Mesenchymal stem cell (in vitro differentiated cells and primary cell): Measurements from ENCODE around the gene PAPSS1.

ENCODE experiments used
- DNase-seq: peaks from one replicate; pipeline ENCODE4 v3.0.0-alpha.2; 2013
- H2AFZ ChIP-seq: one replicate; pipeline ENCODE4 v1.6.1; 2013; ENCODE audit warnings: low read depth, mild to moderate bottlenecking, control low read depth, inconsistent platforms, low read length, moderate library complexity
- H2AK5ac ChIP-seq: 2 replicates; pipeline ENCODE4 v1.6.1; 2013; ENCODE audit warnings: low read length, moderate library complexity, mild to moderate bottlenecking, inconsistent platforms; ENCODE audit not compliant: severe bottlenecking
- H2BK120ac ChIP-seq: one replicate; pipeline ENCODE4 v1.6.1; 2013; ENCODE audit warnings: low read depth, mild to moderate bottlenecking, inconsistent platforms, low read length, moderate library complexity
- H2BK12ac ChIP-seq, 2 experiments: one replicate each; pipeline ENCODE4 v1.6.1; 2013; ENCODE audit warnings: inconsistent platforms in 2 of 2, low read length in 2 of 2, mild to moderate bottlenecking in 2 of 2, moderate library complexity in 2 of 2, control low read depth in 1 of 2
- H2BK15ac ChIP-seq: one replicate; pipeline ENCODE4 v1.6.1; 2013; ENCODE audit warnings: mild to moderate bottlenecking, low read depth, inconsistent platforms; ENCODE audit not compliant: poor library complexity, severe bottlenecking
- H2BK5ac ChIP-seq: 2 replicates; pipeline ENCODE4 v1.6.1; 2013; ENCODE audit warnings: low read depth, mild to moderate bottlenecking, low read length, control low read depth, inconsistent platforms; ENCODE audit not compliant: poor library complexity, severe bottlenecking
- H3K14ac ChIP-seq, 2 experiments: one replicate each; pipeline ENCODE4 v1.6.1; 2013; ENCODE audit warnings: inconsistent platforms in 2 of 2, low read length in 2 of 2, control low read depth in 1 of 2, mild to moderate bottlenecking in 1 of 2, moderate library complexity in 1 of 2
- H3K18ac ChIP-seq, 2 experiments: one replicate each; pipeline ENCODE4 v1.6.1; 2013; ENCODE audit warnings: inconsistent platforms in 2 of 2, low read length in 2 of 2, control low read depth in 1 of 2, low read depth in 1 of 2, mild to moderate bottlenecking in 1 of 2
- H3K23ac ChIP-seq, 2 experiments: one replicate each; pipeline ENCODE4 v1.6.1; 2013; ENCODE audit warnings: inconsistent platforms in 2 of 2, low read length in 2 of 2, mild to moderate bottlenecking in 2 of 2, moderate library complexity in 2 of 2, control low read depth in 1 of 2
- H3K27ac ChIP-seq: 2 replicates; pipeline ENCODE4 v1.5.1; 2013; ENCODE audit warnings: mild to moderate bottlenecking, moderate library complexity, low read length, control low read depth, inconsistent platforms; ENCODE audit not compliant: poor library complexity, severe bottlenecking
- H3K27me3 ChIP-seq, 2 experiments: 2 replicates each; pipeline versions ENCODE4 v1.6.1 to v1.7.0; 2013; ENCODE audit warnings: low read length in 2 of 2, mild to moderate bottlenecking in 2 of 2, moderate library complexity in 2 of 2, control low read depth in 1 of 2, inconsistent platforms in 1 of 2; ENCODE audit not compliant: control insufficient read depth in 1 of 2, insufficient read depth in 1 of 2
- H3K36me3 ChIP-seq, 2 experiments: 2 replicates each; pipeline versions ENCODE4 v1.6.1 to v1.7.0; 2013; ENCODE audit warnings: low read length in 2 of 2, control low read depth in 1 of 2, inconsistent platforms in 1 of 2, low read depth in 1 of 2, mild to moderate bottlenecking in 1 of 2; ENCODE audit not compliant: insufficient read depth in 2 of 2, control insufficient read depth in 1 of 2
- H3K4ac ChIP-seq, 2 experiments: one replicate each; pipeline ENCODE4 v1.6.1; 2013; ENCODE audit warnings: inconsistent platforms in 2 of 2, low read length in 2 of 2, mild to moderate bottlenecking in 2 of 2, moderate library complexity in 2 of 2, control low read depth in 1 of 2, low read depth in 1 of 2
- H3K4me1 ChIP-seq: 2 replicates; pipeline ENCODE4 v1.6.1; 2013; ENCODE audit warnings: low read depth, low read length, control low read depth; ENCODE audit not compliant: control insufficient read depth, insufficient read depth
- H3K4me2 ChIP-seq: 2 replicates; pipeline ENCODE4 v1.6.1; 2013; ENCODE audit warnings: low read length, mild to moderate bottlenecking, inconsistent platforms; ENCODE audit not compliant: poor library complexity, severe bottlenecking
- H3K4me3 ChIP-seq, 2 experiments: 2 replicates each; pipeline versions ENCODE4 v1.5.1 to v1.7.0; 2013; ENCODE audit warnings: low read length in 2 of 2, mild to moderate bottlenecking in 2 of 2, control low read depth in 1 of 2, low read depth in 1 of 2; ENCODE audit not compliant: insufficient read depth in 1 of 2
- H3K79me1 ChIP-seq: replicated peaks from 2 replicates; pipeline ENCODE4 v1.6.1; 2013; ENCODE audit warnings: mild to moderate bottlenecking, control low read depth, low read length, inconsistent platforms; ENCODE audit not compliant: poor library complexity, severe bottlenecking
- H3K9ac ChIP-seq: 2 replicates; pipeline ENCODE4 v1.7.0; 2013; ENCODE audit warnings: mild to moderate bottlenecking, low read length, moderate library complexity
- H3K9me3 ChIP-seq: 2 replicates; pipeline ENCODE4 v1.7.0; 2013; ENCODE audit warnings: mild to moderate bottlenecking, low read length; ENCODE audit not compliant: control insufficient read depth
- H4K8ac ChIP-seq: one replicate; pipeline ENCODE4 v1.6.1; 2013; ENCODE audit warnings: inconsistent platforms, mild to moderate bottlenecking, low read length, moderate library complexity
- H4K91ac ChIP-seq: one replicate; pipeline ENCODE4 v1.6.1; 2013; ENCODE audit warnings: mild to moderate bottlenecking, low read length, inconsistent platforms
- WGBS: methylation state at CpG from one replicate; pipeline ENCODE4 v1.1.7; 2013; ENCODE audit warnings: mixed read lengths; 5-methylcytosine and 5-hydroxymethylcytosine counted together

PAPSS1 gene

GRCh38 chr4:107669068-107669467, 51.0 kb downstream of the PAPSS1 start:
- Histone ChIP-seq H3K9ac (no peak overlapping the region), H3K4me2 (no peak overlapping the region), H3K36me3 (peaks cover 11 to 15% of the 10 kb centered on the region in 2 experiments), H3K79me1 (peaks cover 4% of the 10 kb centered on the region), H3K9me3 (no peaks in the 10 kb centered on the region), H3K18ac (no peak overlapping the region), H2AFZ (no peak overlapping the region), H4K8ac (no peak overlapping the region), H2BK15ac (no peak overlapping the region), H2BK12ac (no peak overlapping the region), H3K14ac (no peak overlapping the region), H3K4ac (no peak overlapping the region), H3K4me3 (no peak overlapping the region), H2AK5ac (no peak overlapping the region), H2BK5ac (no peak overlapping the region), H3K23ac (no peak overlapping the region), H3K27ac (no peak overlapping the region), H2BK120ac (no peak overlapping the region), H3K27me3 (no peaks in the 10 kb centered on the region), H3K4me1 (peaks cover 3% of the 10 kb centered on the region), H4K91ac (no peak overlapping the region)
- no peak for DNase-seq

- no peak overlapping the region for H4K8ac ChIP-seq
- no peak overlapping the region for H2BK5ac ChIP-seq
- H2BK12ac ChIP-seq, result no peak overlapping the region
- H3K9me3 ChIP-seq, result no peaks in the 10 kb centered on the region
- H3K18ac ChIP-seq, result no peak overlapping the region
- H2AK5ac ChIP-seq, result no peak overlapping the region
- no peak overlapping the region for H3K4me2 ChIP-seq
- peak; percentile 55 for DNase-seq
- H3K4ac ChIP-seq, result no peak overlapping the region
- H4K91ac ChIP-seq, result no peak overlapping the region
- H3K23ac ChIP-seq, result no peak overlapping the region
- H3K79me1 ChIP-seq, result peaks cover 6% of the 10 kb centered on the region
- peaks cover 3 to 15% of the 10 kb centered on the region in 2 experiments for H3K36me3 ChIP-seq
- H3K9ac ChIP-seq, result no peak overlapping the region
- 100% methylated on average over 1 of the region's 1 CpG for WGBS
- H2AFZ ChIP-seq, result no peak overlapping the region
- peaks cover 3% of the 10 kb centered on the region for H3K4me1 ChIP-seq
- no peak overlapping the region for H2BK15ac ChIP-seq
- no peak overlapping the region for H3K14ac ChIP-seq
- no peaks in the 10 kb centered on the region for H3K27me3 ChIP-seq
- no peak overlapping the region for H2BK120ac ChIP-seq
- H3K4me3 ChIP-seq, result no peak overlapping the region
- no peak overlapping the region for H3K27ac ChIP-seq
Observed at GRCh38 chr4:107666134-107666533, 53.9 kb downstream of the PAPSS1 start.

DNA sequence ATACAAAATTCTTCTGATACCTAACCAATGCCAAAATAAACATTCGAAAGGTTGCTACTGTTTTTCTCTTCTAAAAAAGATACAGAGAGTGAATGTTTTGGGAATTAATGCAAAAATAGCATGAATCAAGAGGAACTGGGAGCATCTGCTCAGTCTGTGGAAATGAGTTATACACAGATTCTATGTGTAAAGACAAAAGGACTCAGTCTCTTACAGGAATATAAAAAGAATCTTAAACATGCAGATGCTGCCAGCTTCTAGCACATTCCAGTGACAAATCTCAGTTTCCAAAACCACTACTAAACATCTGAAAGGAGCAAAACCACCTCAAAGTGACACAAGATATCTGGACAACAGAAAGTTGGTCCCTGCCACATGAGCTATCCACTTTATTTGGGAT, 55.0 kb downstream of the PAPSS1 start:
- peak; percentile 5 for DNase-seq
- Histone ChIP-seq H3K4me2 (no peak overlapping the region), H2BK120ac (no peak overlapping the region), H2AFZ (no peak overlapping the region), H2BK5ac (no peak overlapping the region), H3K14ac (no peak overlapping the region), H4K91ac (no peak overlapping the region), H3K36me3 (peaks cover 3 to 15% of the 10 kb centered on the region in 2 experiments), H2BK15ac (no peak overlapping the region), H3K9me3 (no peaks in the 10 kb centered on the region), H3K27me3 (no peaks in the 10 kb centered on the region), H3K4me1 (peaks cover 3% of the 10 kb centered on the region), H3K27ac (no peak overlapping the region), H2BK12ac (no peak overlapping the region), H3K79me1 (peaks cover 6% of the 10 kb centered on the region), H3K4ac (no peak overlapping the region), H4K8ac (no peak overlapping the region), H3K4me3 (no peak overlapping the region), H2AK5ac (no peak overlapping the region), H3K9ac (peak overlapping the region; percentile 15), H3K23ac (no peak overlapping the region), H3K18ac (no peak overlapping the region)
- WGBS, result no CpG with 5 or more reads among the region's 1 CpG

GRCh38 chr4:107658400-107659336, 61.4 kb downstream of the PAPSS1 start:
- Histone ChIP-seq H3K23ac (no peak overlapping the region), H3K18ac (no peak overlapping the region), H2AFZ (no peak overlapping the region), H4K91ac (no peak overlapping the region), H2BK120ac (no peak overlapping the region), H2BK5ac (no peak overlapping the region), H3K79me1 (peaks cover 6% of the 10 kb centered on the region), H3K4me1 (no peaks in the 10 kb centered on the region), H2BK15ac (no peak overlapping the region), H3K9ac (no peak overlapping the region), H3K27ac (no peak overlapping the region), H3K9me3 (no peaks in the 10 kb centered on the region), H3K4me3 (no peak overlapping the region), H3K4me2 (no peak overlapping the region), H3K36me3 (peaks cover 0 to 32% of the 10 kb centered on the region in 2 experiments), H3K27me3 (no peaks in the 10 kb centered on the region), H2BK12ac (no peak overlapping the region), H4K8ac (no peak overlapping the region), H3K4ac (no peak overlapping the region), H2AK5ac (no peak overlapping the region), H3K14ac (no peak overlapping the region)
- DNase-seq, result no peak
- WGBS, result 92% methylated on average over 4 of the region's 4 CpGs
